GM10266 (cell line): ENCODE measurements around the gene ALDH6A1.
A peak's percentile ranks its signal among the peaks of the same experiment; 100 is the strongest.

ENCODE experiments used
- DNase-seq: peaks from one replicate; pipeline ENCODE4 v3.0.0; 2012; ENCODE audit errors: extremely low spot score
- TF ChIP-seq, protein P1 (sequence below): IDR thresholded peaks from 2 replicates; pipeline ENCODE4 v1.5.1; 2012; ENCODE audit warnings: mild to moderate bottlenecking, low read depth; ENCODE audit not compliant: control insufficient read depth, insufficient read depth; ENCODE audit errors: missing control alignments

ALDH6A1 gene

DNA sequence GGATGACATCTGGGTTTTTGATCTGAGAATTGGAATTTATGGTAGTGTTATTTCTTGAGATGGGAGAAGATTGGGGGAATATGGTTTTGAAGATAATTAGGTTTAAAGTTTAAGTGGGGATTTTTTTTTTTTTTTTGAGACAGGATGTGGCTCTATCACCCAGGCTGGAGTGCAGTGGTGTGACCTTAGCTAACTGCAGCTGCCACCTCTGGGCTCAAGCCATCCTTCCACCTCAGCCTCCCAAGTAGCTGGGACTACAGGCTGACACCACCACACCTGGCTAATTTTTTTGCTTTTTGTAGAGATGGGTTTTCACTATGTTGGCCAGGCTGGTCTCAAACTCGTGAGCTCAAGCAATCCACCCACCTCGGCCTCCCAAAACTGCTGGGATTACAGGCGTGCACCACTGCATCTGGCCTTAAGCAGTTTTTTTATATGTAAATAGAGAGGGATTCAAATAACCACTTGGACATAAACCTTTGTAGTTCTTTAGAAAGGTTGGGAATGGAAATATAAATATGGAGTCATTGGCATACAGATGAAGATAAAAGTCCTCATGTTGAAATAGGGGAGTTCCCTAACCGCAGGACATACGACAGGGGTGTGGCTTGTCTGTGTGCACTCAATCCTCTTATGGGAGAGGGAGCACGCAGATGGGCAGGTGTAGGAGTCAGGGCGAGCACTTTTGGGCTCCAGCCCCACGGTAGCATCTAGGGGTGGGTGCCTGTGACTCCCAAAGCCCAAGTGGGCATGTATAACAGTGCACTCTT is 5.2 kb upstream of the ALDH6A1 start:
- TF ChIP-seq, protein P1, sequence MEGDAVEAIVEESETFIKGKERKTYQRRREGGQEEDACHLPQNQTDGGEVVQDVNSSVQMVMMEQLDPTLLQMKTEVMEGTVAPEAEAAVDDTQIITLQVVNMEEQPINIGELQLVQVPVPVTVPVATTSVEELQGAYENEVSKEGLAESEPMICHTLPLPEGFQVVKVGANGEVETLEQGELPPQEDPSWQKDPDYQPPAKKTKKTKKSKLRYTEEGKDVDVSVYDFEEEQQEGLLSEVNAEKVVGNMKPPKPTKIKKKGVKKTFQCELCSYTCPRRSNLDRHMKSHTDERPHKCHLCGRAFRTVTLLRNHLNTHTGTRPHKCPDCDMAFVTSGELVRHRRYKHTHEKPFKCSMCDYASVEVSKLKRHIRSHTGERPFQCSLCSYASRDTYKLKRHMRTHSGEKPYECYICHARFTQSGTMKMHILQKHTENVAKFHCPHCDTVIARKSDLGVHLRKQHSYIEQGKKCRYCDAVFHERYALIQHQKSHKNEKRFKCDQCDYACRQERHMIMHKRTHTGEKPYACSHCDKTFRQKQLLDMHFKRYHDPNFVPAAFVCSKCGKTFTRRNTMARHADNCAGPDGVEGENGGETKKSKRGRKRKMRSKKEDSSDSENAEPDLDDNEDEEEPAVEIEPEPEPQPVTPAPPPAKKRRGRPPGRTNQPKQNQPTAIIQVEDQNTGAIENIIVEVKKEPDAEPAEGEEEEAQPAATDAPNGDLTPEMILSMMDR = no peak
- DNase-seq = no peak

DNA sequence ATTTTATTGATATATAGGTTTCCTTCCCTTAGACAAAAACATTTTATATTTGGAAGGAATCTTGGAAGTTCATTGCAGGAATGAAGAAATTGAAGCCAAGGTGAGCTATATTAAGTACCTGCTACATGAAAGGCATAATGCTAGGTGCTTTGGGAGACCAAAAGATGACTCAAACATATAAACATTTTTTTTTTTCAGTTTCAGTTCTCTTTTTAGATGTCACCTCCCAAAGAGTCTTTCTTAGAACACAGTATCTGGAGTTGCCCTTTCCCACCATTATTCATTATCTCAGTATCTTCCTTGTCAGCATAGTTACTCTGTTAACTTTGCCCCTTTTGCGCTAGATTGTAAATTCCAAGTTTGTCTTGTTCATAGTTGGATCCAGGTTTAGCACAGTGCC is 1.6 kb upstream of the ALDH6A1 start:
- TF ChIP-seq, protein P1 = no peak
- DNase-seq = peak; percentile 43

DNA sequence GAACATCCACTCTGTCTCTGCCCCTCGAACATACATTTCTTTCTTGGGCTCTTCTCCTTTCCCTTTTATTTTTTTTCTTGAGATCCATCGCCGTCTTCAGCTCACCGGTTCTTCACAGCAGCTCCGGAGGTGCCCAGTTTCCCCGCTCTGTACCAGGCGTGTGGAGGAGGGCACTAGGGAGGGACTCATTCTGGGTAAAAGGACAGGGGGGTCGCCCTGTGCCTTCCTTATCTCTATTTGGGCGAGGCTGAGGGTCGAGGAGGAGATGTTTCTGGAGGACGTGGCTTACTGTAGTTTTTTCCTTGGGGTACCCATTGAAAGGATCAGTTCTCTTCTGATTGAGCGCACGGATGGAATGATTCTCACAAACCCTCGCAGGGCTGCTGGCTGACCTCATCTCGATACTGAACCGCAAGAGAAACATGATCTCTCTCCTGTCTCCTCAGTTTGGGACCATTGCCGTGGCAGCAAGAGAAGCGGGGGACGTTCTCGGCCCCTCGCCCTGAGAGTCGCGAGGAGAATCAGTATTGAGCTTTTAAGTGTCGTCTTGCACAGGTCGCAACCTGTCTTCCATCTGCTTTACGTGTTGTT is 889 bp upstream of the ALDH6A1 start:
- TF ChIP-seq, protein P1 = no peak
- peak; percentile 8 for DNase-seq

DNA sequence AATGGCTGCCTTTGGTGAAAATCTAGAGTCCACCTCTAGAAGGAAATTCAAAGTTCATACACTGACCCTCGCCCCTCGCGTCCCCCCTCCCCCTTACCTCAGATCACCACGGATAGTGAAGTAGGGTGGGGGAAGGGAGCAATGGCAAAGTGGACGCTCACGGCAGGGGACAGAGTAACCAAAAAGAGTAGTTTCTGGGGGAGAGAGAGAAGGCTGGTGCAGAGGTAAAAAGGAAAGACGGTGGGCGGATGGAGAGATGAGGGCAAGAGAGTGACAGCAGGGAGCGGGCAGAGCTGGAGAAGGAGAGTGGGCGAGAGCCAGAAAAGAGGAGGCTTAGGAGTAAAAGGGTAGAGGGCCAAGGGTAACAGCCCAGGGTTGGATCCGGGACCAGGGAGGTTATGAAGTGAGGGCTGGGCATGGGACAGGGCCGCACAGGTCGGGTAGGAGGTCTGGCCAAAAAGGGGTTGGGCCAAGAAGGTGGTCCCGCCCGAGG is 423 bp downstream of the ALDH6A1 start:
- TF ChIP-seq, protein P1 = no peak
- no peak for DNase-seq

DNA sequence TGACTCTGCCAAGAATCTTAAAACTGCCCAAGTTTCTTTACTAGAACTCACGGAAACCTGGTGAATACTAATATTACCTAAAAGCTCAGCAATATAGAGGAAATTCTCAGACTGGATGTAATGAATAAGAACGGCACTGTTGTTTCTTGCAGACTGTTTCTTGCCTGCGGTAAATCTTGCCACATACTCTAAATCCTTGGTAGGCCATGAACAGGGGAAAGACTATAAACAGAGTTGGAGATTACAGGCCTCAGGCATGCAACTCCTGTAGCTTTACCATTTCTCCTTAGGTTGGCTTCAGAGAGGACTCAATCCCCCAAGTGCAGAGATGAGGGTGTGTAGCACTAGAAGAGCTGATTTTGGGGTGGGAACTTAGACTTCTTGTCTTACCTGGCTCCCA is 1.1 kb downstream of the ALDH6A1 start:
- no peak for DNase-seq
- TF ChIP-seq, protein P1 = no peak

DNA sequence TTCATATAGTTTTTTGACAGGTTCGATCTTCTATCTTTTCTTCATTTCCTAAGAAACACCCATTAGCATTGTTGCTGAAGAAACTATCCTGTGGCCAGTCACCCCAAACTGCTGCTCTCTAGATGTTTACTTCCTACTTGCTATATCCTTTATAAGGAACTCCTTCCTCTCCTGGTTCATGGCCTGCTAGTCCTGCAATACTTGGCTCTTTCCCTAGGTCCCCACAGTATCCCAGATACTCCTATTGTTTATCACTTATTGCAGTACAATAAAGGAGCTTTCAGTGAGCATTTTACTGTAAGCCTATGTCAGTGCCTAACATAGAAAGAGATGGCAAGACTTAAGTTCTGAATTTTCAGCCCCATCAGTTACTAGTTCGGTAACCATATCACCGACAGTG is 2.8 kb downstream of the ALDH6A1 start:
- no peak for DNase-seq
- TF ChIP-seq, protein P1 = no peak

DNA sequence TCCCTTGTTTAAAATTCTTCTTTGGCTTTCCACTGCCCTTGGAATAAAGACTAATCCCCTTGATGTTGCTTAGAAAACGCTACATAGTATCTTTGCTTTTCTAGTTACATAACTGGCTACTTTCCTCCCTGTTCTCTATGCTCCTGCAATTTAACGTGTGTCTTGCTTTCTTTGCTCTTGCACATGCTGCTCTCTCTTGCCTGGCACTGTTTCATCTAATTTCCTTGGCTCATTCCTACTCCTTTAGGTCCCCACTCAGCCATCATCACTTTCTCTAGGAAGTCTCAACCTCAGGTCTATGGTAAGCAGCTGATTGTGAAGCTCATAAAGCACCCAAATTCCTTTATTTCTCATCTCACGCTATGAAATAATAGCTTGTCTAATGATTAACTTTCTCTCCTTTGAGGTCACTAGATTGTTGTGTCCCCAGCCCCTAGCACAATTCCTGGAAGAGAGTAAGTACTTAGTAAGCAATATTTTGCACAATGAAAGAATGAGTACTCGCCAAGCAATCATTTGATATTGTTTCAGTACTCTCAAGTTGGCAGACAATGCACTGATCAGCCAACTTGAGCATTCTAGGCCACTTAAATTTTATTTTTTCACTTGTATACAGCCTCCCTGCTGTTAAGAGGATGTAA is 3.3 kb downstream of the ALDH6A1 start:
- no peak for DNase-seq
- TF ChIP-seq, protein P1 = no peak
